T47D (cell line): Measurements from ENCODE around the gene DSG3.
"Not testable (repeated sequence)": the region's sequence is repeated elsewhere in the genome, so short reads cannot be mapped to it uniquely, and the experiment has no call there.

Experiments used
- DNase-seq, 2 experiments: peaks; one replicate each; pipeline versions ENCODE4 v3.0.0 to v3.0.0-alpha.2; 2011 to 2012; ENCODE audit warnings: low read depth in 1 of 2, low spot score in 1 of 2
- JUND ChIP-seq: IDR thresholded peaks from 2 replicates; pipeline ENCODE4 v1.6.1; 2012; ENCODE audit warnings: low read depth
- in situ Hi-C: cut with HindIII; loops from 2 replicates; pipeline ENCODE4 v1.10.0; 2016; ENCODE audit warnings: low sequenced_read_pairs, low pct_unique_long_range_greater_than_20kb

The DSG3 gene

GRCh38 chr18:31487246-31488015, 39.9 kb downstream of the DSG3 start:
- in situ Hi-C loops: no loop called here
- no peak for TF ChIP-seq JUND
- no peak for DNase-seq

GRCh38 chr18:31489311-31489710, 41.8 kb downstream of the DSG3 start:
- TF ChIP-seq JUND: no peak
- in situ Hi-C loops: no loop called here
- no peak for DNase-seq

- in situ Hi-C loops: no loop called here
- DNase-seq: peak in 1 of 2 experiments; percentile 39
- TF ChIP-seq JUND: no peak
Measured at GRCh38 chr18:31490387-31490786, 42.8 kb downstream of the DSG3 start.

GRCh38 chr18:31490833-31491232, 43.3 kb downstream of the DSG3 start:
- in situ Hi-C loops: no loop called here
- no peak for TF ChIP-seq JUND
- no peak for DNase-seq

- TF ChIP-seq JUND: no peak
- in situ Hi-C loops: no loop called here
- no peak for DNase-seq
Measured at GRCh38 chr18:31491586-31491985, 44.0 kb downstream of the DSG3 start.

GRCh38 chr18:31492671-31493070, 45.1 kb downstream of the DSG3 start:
- no peak for DNase-seq
- TF ChIP-seq JUND: no peak
- in situ Hi-C loops: no loop called here

- no peak for DNase-seq
- in situ Hi-C loops: no loop called here
- no peak for TF ChIP-seq JUND
Measured at GRCh38 chr18:31493171-31493570, 45.6 kb downstream of the DSG3 start.

GRCh38 chr18:31493941-31494340, 46.4 kb downstream of the DSG3 start:
- TF ChIP-seq JUND: no peak
- in situ Hi-C loops: no loop called here
- peak in 1 of 2 experiments; percentile 67 for DNase-seq

- DNase-seq, in situ Hi-C loops: not testable (repeated sequence)
Measured at GRCh38 chr18:31494705-31495244, 47.2 kb downstream of the DSG3 start.

GRCh38 chr18:31497404-31497835, 49.9 kb downstream of the DSG3 start:
- no peak for TF ChIP-seq JUND
- in situ Hi-C loops: no loop called here
- peak in 1 of 2 experiments; percentile 13 for DNase-seq

- TF ChIP-seq JUND: no peak
- DNase-seq: peak; percentile 64 to 88
- in situ Hi-C loops: no loop called here
Measured at GRCh38 chr18:31497836-31498573, 50.5 kb downstream of the DSG3 start, which contains the start of gene DSG2. DSG2 (plus strand) TSS chr18:31498177; CDS start chr18:31498252, 75 bp downstream.

GRCh38 chr18:31498574-31499524, 51.3 kb downstream of the DSG3 start:
- in situ Hi-C loops: no loop called here
- peak; percentile 8 to 20 for DNase-seq
- TF ChIP-seq JUND: no peak
